GM12873 (cell line): Measurements from ENCODE around the gene PAFAH2.

ENCODE experiments used
- CTCF ChIP-seq: IDR thresholded peaks from 2 replicates; pipeline ENCODE4 v1.5.1; 2012; ENCODE audit warnings: low read depth, mild to moderate bottlenecking, moderate library complexity, low read length, control low read depth; ENCODE audit not compliant: insufficient read depth; ENCODE audit errors: missing control alignments

PAFAH2 gene

GRCh38 chr1:25954282-25954938 lies 43.5 kb downstream of the PAFAH2 start:
- TF ChIP-seq CTCF: no peak

- no peak for TF ChIP-seq CTCF
These were observed 44.9 kb downstream of the PAFAH2 start for GRCh38 chr1:25952841-25953401.

GRCh38 chr1:25948641-25949040 lies 49.2 kb downstream of the PAFAH2 start:
- no peak for TF ChIP-seq CTCF

GRCh38 chr1:25947027-25947426 lies 50.8 kb downstream of the PAFAH2 start:
- no peak for TF ChIP-seq CTCF

GRCh38 chr1:25945761-25946160 lies 52.1 kb downstream of the PAFAH2 start:
- TF ChIP-seq CTCF: no peak

GRCh38 chr1:25944986-25945385 lies 52.9 kb downstream of the PAFAH2 start:
- no peak for TF ChIP-seq CTCF

- TF ChIP-seq CTCF: no peak
These were observed 60.9 kb downstream of the PAFAH2 start for GRCh38 chr1:25936947-25937346.
